ENCODE measurements around the gene MGAT1. TPM values are rescaled to one million over a fixed set of nuclear protein-coding genes. Genes with fewer than 3 reads are reported as not detected.

MGAT1 gene
- total and polyA plus RNA-seq, 2 of the 8 experiments (the other 6 are each of a cell fraction or from before 2014, with no cell fraction given): 66.8 to 77.0 TPM

GRCh38 chr5:180844432-180844831 is 41.8 kb upstream of the MGAT1 start:
- H2BK12ac ChIP-seq (ENCODE audit: low read depth, low read length): no peak overlapping the region
- no peak overlapping the region for H4K8ac ChIP-seq (ENCODE audit: extremely low read depth, insufficient read depth, low read length)
- no peaks in the 10 kb centered on the region for H3K27me3 ChIP-seq (replicated peaks in 1 of 4; ENCODE audit: control insufficient read depth in 3 of 4, extremely low read depth in 1 of 4, insufficient read depth in 3 of 4, low read length in 3 of 4)
- 31% methylated on average over 3 of the region's 3 CpGs; no CpG with 5 or more reads in 1 of the 2 experiments for whole genome bisulfite sequencing, 2 experiments (ENCODE audit: extremely low coverage in 1 of 2, insufficient coverage in 1 of 2, insufficient read length in 1 of 2, insufficient replicate concordance in 2 of 2, low coverage in 1 of 2, low lambda C conversion rate in 2 of 2, missing lambda C conversion rate in 1 of 2)
- H3K23ac ChIP-seq (ENCODE audit: insufficient read length): no peak overlapping the region
- no peak overlapping the region for H3K27ac ChIP-seq (ENCODE audit: low read depth, low read length)
- no peak overlapping the region for H2AFZ ChIP-seq (ENCODE audit: low read length)
- no peak overlapping the region for H3K18ac ChIP-seq (ENCODE audit: extremely low read depth, low read length)
- no peaks in the 10 kb centered on the region for H3K79me2 ChIP-seq (ENCODE audit: control insufficient read depth in 1 of 2, insufficient read depth in 2 of 2, low read length in 2 of 2)
- DNase-seq (ENCODE audit: low read depth in 1 of 2, low spot score in 2 of 2): no peak
- H3K4me2 ChIP-seq (ENCODE audit: insufficient read depth in 1 of 2, low read depth in 2 of 2, low read length in 2 of 2): peak overlapping the region; percentile 2 to 28; a peak in 2 of 4 replicates
- no peak overlapping the region for H2BK20ac ChIP-seq (ENCODE audit: low read length)
- peaks cover 0 to 3% of the 10 kb centered on the region in 2 experiments for H4K20me1 ChIP-seq (replicated peaks in 1 of 2; ENCODE audit: control insufficient read depth in 1 of 2, insufficient read depth in 2 of 2, low read length in 2 of 2)
- H3K4me3 ChIP-seq (ENCODE audit: extremely low read depth in 1 of 4, insufficient read depth in 2 of 4, low read depth in 3 of 4, low read length in 4 of 4): no peak overlapping the region
- H3K56ac ChIP-seq (replicated peaks; ENCODE audit: insufficient read length, low read depth, low read length): no peak overlapping the region
- ChIA-PET POLR2A (ENCODE audit: partially characterized antibody) (no interaction called here), CTCF (ENCODE audit: partially characterized antibody) (no interaction called here)
- H3K14ac ChIP-seq (ENCODE audit: insufficient read length): no peak overlapping the region
- H4K5ac ChIP-seq (ENCODE audit: insufficient read length, low read depth, low read length): no peak overlapping the region
- TF ChIP-seq MAFK (IDR thresholded peaks at IDR 0.05; ENCODE audit: low read depth, low read length) (no peak), NANOG (IDR thresholded peaks at IDR 0.05; ENCODE audit: insufficient read depth, low read depth, low read length, poor library complexity, severe bottlenecking) (peak; percentile 22), MAX (IDR thresholded peaks at IDR 0.05) (peak; percentile 72), E2F6 (IDR thresholded peaks at IDR 0.05) (peak; percentile 69), JUND (IDR thresholded peaks at IDR 0.05; ENCODE audit: low read length) (no peak)
- no peak overlapping the region for H3K4ac ChIP-seq (replicated peaks; ENCODE audit: insufficient read length, low read depth, low read length)
- H2AK5ac ChIP-seq (ENCODE audit: low read depth, low read length): no peak overlapping the region
- peaks cover 0 to 7% (median 2%) of the 10 kb centered on the region in 4 experiments; a peak in 1 of 7 replicates for H3K4me1 ChIP-seq (replicated peaks in 1 of 4; ENCODE audit: control insufficient read depth in 3 of 4, insufficient read depth in 4 of 4, low read length in 3 of 4)
- H3K9me3 ChIP-seq (ENCODE audit: insufficient read depth in 2 of 2, low read depth in 1 of 2, low read length in 1 of 2): peaks cover 43 to 45% of the 10 kb centered on the region in 2 experiments
- no peaks in the 10 kb centered on the region for H3K79me1 ChIP-seq (ENCODE audit: low read depth, low read length)
- no peak overlapping the region for H4K91ac ChIP-seq (replicated peaks; ENCODE audit: insufficient read length, low read length)
- no peak overlapping the region for H2BK120ac ChIP-seq (replicated peaks; ENCODE audit: low read depth, low read length)
- peaks cover 3 to 40% (median 12%) of the 10 kb centered on the region in 4 experiments; a peak in 7 of 8 replicates for H3K36me3 ChIP-seq (ENCODE audit: control insufficient read depth in 2 of 4, insufficient read depth in 4 of 4, low read length in 3 of 4)
- no peak overlapping the region for H3K9ac ChIP-seq (replicated peaks in 1 of 4; ENCODE audit: extremely low read depth in 1 of 4, low read depth in 3 of 4, low read length in 3 of 4)
- no peak overlapping the region for H2BK15ac ChIP-seq (ENCODE audit: low read length)
- FAIRE-seq: no peak
- H3K23me2 ChIP-seq (ENCODE audit: low read depth, low read length): no peaks in the 10 kb centered on the region
- no peak overlapping the region for H2BK5ac ChIP-seq (ENCODE audit: low read depth, low read length)
